Skeletal muscle tissue (tissue), 4 donors: ENCODE data around the gene RNPS1. TPM values are rescaled to one million over a fixed set of nuclear protein-coding genes. Genes with fewer than 3 reads are reported as not detected.
"Not testable (repeated sequence)": the region's sequence is repeated elsewhere in the genome, so short reads cannot be mapped to it uniquely, and the experiment has no call there.

Experiments used
- H3K27ac ChIP-seq: one replicate; pipeline ENCODE4 v1.7.0; 2013; ENCODE audit warnings: mild to moderate bottlenecking, low read depth, low read length, inconsistent platforms
- H3K27me3 ChIP-seq, 3 donors: one replicate each; pipeline ENCODE4 v1.7.0; 2013; ENCODE audit warnings: low read length in 3 of 3; ENCODE audit not compliant: control insufficient read depth in 3 of 3, insufficient read depth in 3 of 3
- H3K36me3 ChIP-seq, 3 donors: one replicate each; pipeline ENCODE4 v1.7.0; 2013; ENCODE audit warnings: low read length in 3 of 3; ENCODE audit not compliant: control insufficient read depth in 3 of 3, insufficient read depth in 3 of 3
- H3K4me1 ChIP-seq, 3 donors: one replicate each; pipeline ENCODE4 v1.7.0; 2013; ENCODE audit warnings: low read length in 3 of 3, mild to moderate bottlenecking in 3 of 3; ENCODE audit not compliant: control insufficient read depth in 3 of 3, insufficient read depth in 3 of 3
- H3K4me3 ChIP-seq, 3 donors: one replicate each; pipeline ENCODE4 v1.7.0; 2013; ENCODE audit warnings: low read length in 3 of 3
- H3K9ac ChIP-seq, 3 donors: one replicate each; pipeline ENCODE4 v1.7.0; 2013; ENCODE audit warnings: low read length in 3 of 3, mild to moderate bottlenecking in 3 of 3, moderate library complexity in 2 of 3, low read depth in 1 of 3
- H3K9me3 ChIP-seq, 3 donors: one replicate each; pipeline ENCODE4 v1.7.0; 2013; ENCODE audit warnings: low read length in 3 of 3; ENCODE audit not compliant: control insufficient read depth in 3 of 3
- total RNA-seq: library from RNA; depleted of rRNA; stranded (reverse); fragments of >200 nt; gene quantifications from one replicate; pipeline ENCODE4 v1.2.3, GENCODE V29; 2014
- donor health status: Osteomylitis.

The RNPS1 gene
- total RNA-seq, 1 donor from 2014 or later: 42.3 TPM

GRCh38 chr16:2244926-2245795 lies 22.8 kb downstream of the RNPS1 start:
- no peak overlapping the region for H3K4me3 ChIP-seq
- no peak overlapping the region for H3K27ac ChIP-seq
- H3K9ac ChIP-seq: no peak overlapping the region
- H3K4me1 ChIP-seq: peaks cover under 1 to 2% (median 1%) of the 10 kb centered on the region in 3 donors
- H3K36me3 ChIP-seq: peaks cover 48 to 52% (median 48%) of the 10 kb centered on the region in 3 donors
- H3K9me3 ChIP-seq: no peaks in the 10 kb centered on the region
- H3K27me3 ChIP-seq: no peaks in the 10 kb centered on the region

GRCh38 chr16:2244301-2244700 lies 23.6 kb downstream of the RNPS1 start:
- Histone ChIP-seq H3K36me3 (peaks cover 53 to 57% (median 55%) of the 10 kb centered on the region in 3 donors), H3K27ac (no peak overlapping the region), H3K4me3 (no peak overlapping the region), H3K4me1 (no peaks in the 10 kb centered on the region), H3K27me3 (no peaks in the 10 kb centered on the region), H3K9ac (no peak overlapping the region), H3K9me3 (no peaks in the 10 kb centered on the region)

GRCh38 chr16:2243781-2244180 lies 24.1 kb downstream of the RNPS1 start:
- no peak overlapping the region for H3K27ac ChIP-seq
- no peaks in the 10 kb centered on the region for H3K27me3 ChIP-seq
- no peak overlapping the region for H3K4me3 ChIP-seq
- H3K9ac ChIP-seq: no peak overlapping the region
- H3K4me1 ChIP-seq: no peaks in the 10 kb centered on the region
- H3K9me3 ChIP-seq: no peaks in the 10 kb centered on the region
- H3K36me3 ChIP-seq: peaks cover 51 to 58% (median 57%) of the 10 kb centered on the region in 3 donors

- Histone ChIP-seq H3K4me3 (no peak overlapping the region), H3K27ac (no peak overlapping the region), H3K9me3 (no peaks in the 10 kb centered on the region), H3K9ac (peak overlapping the region in 1 of 3 donors; percentile 8), H3K4me1 (no peaks in the 10 kb centered on the region), H3K27me3 (no peaks in the 10 kb centered on the region), H3K36me3 (peaks cover 49 to 58% (median 55%) of the 10 kb centered on the region in 3 donors)
Observed at GRCh38 chr16:2243031-2243528, 24.8 kb downstream of the RNPS1 start.

- Histone ChIP-seq H3K9me3 (no peaks in the 10 kb centered on the region), H3K4me3 (no peak overlapping the region), H3K4me1 (no peaks in the 10 kb centered on the region), H3K27me3 (peaks cover 0 to 3% (median 2%) of the 10 kb centered on the region in 3 donors), H3K36me3 (peaks cover 49 to 58% (median 55%) of the 10 kb centered on the region in 3 donors), H3K9ac (peak overlapping the region in 1 of 3 donors; percentile 8), H3K27ac (no peak overlapping the region)
Observed at GRCh38 chr16:2242598-2242997, 25.3 kb downstream of the RNPS1 start.

- not testable (repeated sequence) for H3K27ac ChIP-seq, H3K9ac ChIP-seq, H3K9me3 ChIP-seq, H3K4me3 ChIP-seq
- peaks cover 40 to 46% (median 43%) of the 10 kb centered on the region in 3 donors for H3K36me3 ChIP-seq
- peaks cover 12 to 23% (median 15%) of the 10 kb centered on the region in 3 donors for H3K27me3 ChIP-seq
- H3K4me1 ChIP-seq: peaks cover 12 to 15% (median 12%) of the 10 kb centered on the region in 3 donors
Observed at GRCh38 chr16:2240331-2240730, 27.6 kb downstream of the RNPS1 start.

GRCh38 chr16:2238838-2239675 lies 28.9 kb downstream of the RNPS1 start:
- Histone ChIP-seq H3K4me3 (no peak overlapping the region), H3K36me3 (peaks cover 39 to 45% (median 40%) of the 10 kb centered on the region in 3 donors), H3K27ac (no peak overlapping the region), H3K4me1 (peaks cover 12 to 15% (median 12%) of the 10 kb centered on the region in 3 donors), H3K9ac (no peak overlapping the region), H3K9me3 (no peaks in the 10 kb centered on the region), H3K27me3 (peaks cover 12 to 26% (median 17%) of the 10 kb centered on the region in 3 donors)

- peaks cover 12 to 15% (median 12%) of the 10 kb centered on the region in 3 donors for H3K4me1 ChIP-seq
- H3K9me3 ChIP-seq: no peaks in the 10 kb centered on the region
- peaks cover 39 to 45% (median 41%) of the 10 kb centered on the region in 3 donors for H3K36me3 ChIP-seq
- no peak overlapping the region for H3K27ac ChIP-seq
- peaks cover 12 to 26% (median 17%) of the 10 kb centered on the region in 3 donors for H3K27me3 ChIP-seq
- no peak overlapping the region for H3K4me3 ChIP-seq
- no peak overlapping the region for H3K9ac ChIP-seq
Observed at GRCh38 chr16:2238150-2238837, 29.6 kb downstream of the RNPS1 start.

GRCh38 chr16:2237493-2238149 lies 30.3 kb downstream of the RNPS1 start:
- Histone ChIP-seq H3K27me3 (peaks cover 12 to 26% (median 17%) of the 10 kb centered on the region in 3 donors), H3K4me1 (peaks cover 12 to 15% (median 12%) of the 10 kb centered on the region in 3 donors), H3K9me3 (no peaks in the 10 kb centered on the region), H3K27ac (no peak overlapping the region), H3K36me3 (peaks cover 39 to 46% (median 41%) of the 10 kb centered on the region in 3 donors), H3K9ac (no peak overlapping the region), H3K4me3 (no peak overlapping the region)
